Astrocyte (in vitro differentiated cells and primary cell): ENCODE measurements around the gene C17orf113. TPM values are rescaled to one million over a fixed set of nuclear protein-coding genes. Genes with fewer than 3 reads are reported as not detected.
"Not testable (repeated sequence)": the region's sequence is repeated elsewhere in the genome, so short reads cannot be mapped to it uniquely, and the experiment has no call there.

Experiments used
- DNase-seq: peaks from one replicate; pipeline ENCODE4 v3.0.0-alpha.2; 2010; ENCODE audit warnings: low read depth
- FAIRE-seq: peaks from 2 replicates; lab custom pipeline; 2011; peaks lifted over from hg19 to GRCh38; lab: Jason Lieb, UNC
- H2AFZ ChIP-seq: 2 replicates; pipeline ENCODE4 v1.6.0; 2012; ENCODE audit warnings: low read depth, low read length, inconsistent platforms
- H3K27ac ChIP-seq: 2 replicates; pipeline ENCODE4 v1.5.1; 2011; ENCODE audit warnings: low read depth, low read length, inconsistent platforms
- H3K27me3 ChIP-seq: 2 replicates; pipeline ENCODE4 v1.6.0; 2011; ENCODE audit warnings: low read length, inconsistent platforms; ENCODE audit not compliant: insufficient read depth
- H3K36me3 ChIP-seq: 2 replicates; pipeline ENCODE4 v1.5.1; 2011; ENCODE audit warnings: low read length, inconsistent platforms; ENCODE audit not compliant: insufficient read depth
- H3K4me1 ChIP-seq: 2 replicates; pipeline ENCODE4 v1.5.1; 2011; ENCODE audit warnings: low read length, inconsistent platforms; ENCODE audit not compliant: insufficient read depth
- H3K4me2 ChIP-seq: 2 replicates; pipeline ENCODE4 v1.6.0; 2012; ENCODE audit warnings: low read length, inconsistent platforms
- H3K4me3 ChIP-seq: 2 replicates; pipeline ENCODE4 v1.5.1; 2011; ENCODE audit warnings: low read depth, mild to moderate bottlenecking, low read length, inconsistent platforms; ENCODE audit not compliant: insufficient read depth
- H3K79me2 ChIP-seq: 2 replicates; pipeline ENCODE4 v1.6.0; 2012; ENCODE audit warnings: mild to moderate bottlenecking, low read length, inconsistent platforms; ENCODE audit not compliant: insufficient read depth
- H3K9ac ChIP-seq: 2 replicates; pipeline ENCODE4 v1.6.0; 2012; ENCODE audit warnings: mild to moderate bottlenecking, low read length, inconsistent platforms
- H3K9me3 ChIP-seq: 2 replicates; pipeline ENCODE4 v1.5.1; 2012; ENCODE audit warnings: low read depth, mild to moderate bottlenecking, low read length, inconsistent platforms; ENCODE audit not compliant: insufficient read depth
- H4K20me1 ChIP-seq: 2 replicates; pipeline ENCODE4 v1.6.0; 2012; ENCODE audit warnings: low read length, inconsistent platforms; ENCODE audit not compliant: insufficient read depth
- H3K27ac Mint-ChIP-seq: one replicate; pipeline ENCODE4 v1.8.0; 2021; ENCODE audit warnings: mild to moderate bottlenecking, mixed read lengths; ENCODE audit not compliant: unreplicated experiment
- H3K27me3 Mint-ChIP-seq: one replicate; pipeline ENCODE4 v1.8.0; 2021; ENCODE audit warnings: low read depth, mixed read lengths; ENCODE audit not compliant: unreplicated experiment
- H3K36me3 Mint-ChIP-seq: one replicate; pipeline ENCODE4 v1.8.0; 2021; ENCODE audit warnings: low read depth, mixed read lengths; ENCODE audit not compliant: unreplicated experiment
- H3K4me1 Mint-ChIP-seq: one replicate; pipeline ENCODE4 v1.8.0; 2021; ENCODE audit warnings: low read depth, mixed read lengths; ENCODE audit not compliant: unreplicated experiment
- H3K4me3 Mint-ChIP-seq: one replicate; pipeline ENCODE4 v1.8.0; 2021; ENCODE audit warnings: mild to moderate bottlenecking, moderate library complexity, mixed read lengths; ENCODE audit not compliant: unreplicated experiment
- H3K9me3 Mint-ChIP-seq: one replicate; pipeline ENCODE4 v1.8.0; 2021; ENCODE audit warnings: mild to moderate bottlenecking, mixed read lengths; ENCODE audit not compliant: unreplicated experiment
- EZH2 ChIP-seq: IDR thresholded peaks from 2 replicates; pipeline ENCODE4 v1.6.1; 2012; ENCODE audit warnings: mild to moderate bottlenecking, low read length, inconsistent platforms; ENCODE audit not compliant: insufficient read depth
- total RNA-seq: library from RNA; stranded (reverse); gene quantifications from 2 replicates; pipeline ENCODE4 v1.2.1, GENCODE V29; 2021
- TF ChIP-seq, protein P1 (sequence below): IDR thresholded peaks from 2 replicates; pipeline ENCODE4 v1.5.1; 2011; ENCODE audit warnings: low read depth, mild to moderate bottlenecking, inconsistent platforms, low read length, moderate library complexity; ENCODE audit not compliant: insufficient read depth

Gene C17orf113
- total RNA-seq, 1 donor from 2014 or later = 0.23 TPM

DNA sequence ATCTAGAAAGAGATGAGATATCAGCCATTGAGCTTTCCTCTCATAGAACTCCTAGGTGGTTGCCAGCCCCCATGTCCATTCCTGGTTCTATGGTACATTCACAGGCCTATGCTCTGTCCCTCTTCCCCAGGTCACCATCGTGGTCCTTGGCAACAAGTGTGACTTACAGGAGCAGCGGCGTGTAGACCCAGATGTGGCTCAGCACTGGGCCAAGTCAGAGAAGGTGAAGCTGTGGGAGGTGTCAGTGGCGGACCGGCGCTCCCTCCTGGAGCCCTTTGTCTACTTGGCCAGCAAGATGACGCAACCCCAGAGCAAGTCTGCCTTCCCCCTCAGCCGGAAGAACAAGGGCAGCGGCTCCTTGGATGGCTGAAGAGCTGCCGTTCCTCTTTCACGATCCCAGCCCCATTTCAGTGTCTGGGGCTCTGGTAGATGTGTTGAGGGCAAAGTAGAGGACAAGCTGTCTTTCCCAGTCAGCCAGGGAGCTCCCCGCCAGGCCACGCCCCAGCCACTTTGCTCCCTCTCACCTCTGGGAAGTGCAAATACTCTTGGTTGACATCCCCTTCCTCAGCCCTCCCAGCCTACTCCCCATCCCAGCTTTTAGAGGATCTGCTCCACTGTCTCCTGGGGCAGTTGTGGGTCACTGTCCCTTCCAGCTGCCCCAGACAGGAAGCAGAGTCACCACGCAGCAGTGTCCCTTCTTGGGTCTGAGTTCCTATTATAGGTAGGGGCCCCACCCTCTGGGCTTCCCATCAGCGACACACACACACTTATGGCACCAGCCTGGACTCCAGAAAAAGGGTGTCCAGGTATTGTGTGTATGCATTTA is 26.7 kb downstream of the C17orf113 start:
- H3K27ac ChIP-seq = no peak overlapping the region
- no peaks in the 10 kb centered on the region for H3K27me3 Mint-ChIP-seq
- H3K4me3 Mint-ChIP-seq = no peak overlapping the region
- DNase-seq = no peak
- peak overlapping the region; percentile 36 for H3K27ac Mint-ChIP-seq
- no peak overlapping the region for H3K9ac ChIP-seq
- peaks cover 20% of the 10 kb centered on the region for H3K79me2 ChIP-seq
- peaks cover 10% of the 10 kb centered on the region for H3K36me3 ChIP-seq
- peaks cover 26% of the 10 kb centered on the region for H3K4me1 ChIP-seq
- TF ChIP-seq, protein P1, sequence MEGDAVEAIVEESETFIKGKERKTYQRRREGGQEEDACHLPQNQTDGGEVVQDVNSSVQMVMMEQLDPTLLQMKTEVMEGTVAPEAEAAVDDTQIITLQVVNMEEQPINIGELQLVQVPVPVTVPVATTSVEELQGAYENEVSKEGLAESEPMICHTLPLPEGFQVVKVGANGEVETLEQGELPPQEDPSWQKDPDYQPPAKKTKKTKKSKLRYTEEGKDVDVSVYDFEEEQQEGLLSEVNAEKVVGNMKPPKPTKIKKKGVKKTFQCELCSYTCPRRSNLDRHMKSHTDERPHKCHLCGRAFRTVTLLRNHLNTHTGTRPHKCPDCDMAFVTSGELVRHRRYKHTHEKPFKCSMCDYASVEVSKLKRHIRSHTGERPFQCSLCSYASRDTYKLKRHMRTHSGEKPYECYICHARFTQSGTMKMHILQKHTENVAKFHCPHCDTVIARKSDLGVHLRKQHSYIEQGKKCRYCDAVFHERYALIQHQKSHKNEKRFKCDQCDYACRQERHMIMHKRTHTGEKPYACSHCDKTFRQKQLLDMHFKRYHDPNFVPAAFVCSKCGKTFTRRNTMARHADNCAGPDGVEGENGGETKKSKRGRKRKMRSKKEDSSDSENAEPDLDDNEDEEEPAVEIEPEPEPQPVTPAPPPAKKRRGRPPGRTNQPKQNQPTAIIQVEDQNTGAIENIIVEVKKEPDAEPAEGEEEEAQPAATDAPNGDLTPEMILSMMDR = no peak
- TF ChIP-seq EZH2 = no peak
- no peaks in the 10 kb centered on the region for H3K9me3 ChIP-seq
- H4K20me1 ChIP-seq = peaks cover 19% of the 10 kb centered on the region
- peaks cover 11% of the 10 kb centered on the region for H3K36me3 Mint-ChIP-seq
- H3K9me3 Mint-ChIP-seq = peaks cover 2% of the 10 kb centered on the region
- H3K4me1 Mint-ChIP-seq = peaks cover 34% of the 10 kb centered on the region
- H3K27me3 ChIP-seq = peaks cover 3% of the 10 kb centered on the region
- H2AFZ ChIP-seq = no peak overlapping the region
- no peak overlapping the region for H3K4me2 ChIP-seq
- FAIRE-seq = no peak
- no peak overlapping the region for H3K4me3 ChIP-seq

DNA sequence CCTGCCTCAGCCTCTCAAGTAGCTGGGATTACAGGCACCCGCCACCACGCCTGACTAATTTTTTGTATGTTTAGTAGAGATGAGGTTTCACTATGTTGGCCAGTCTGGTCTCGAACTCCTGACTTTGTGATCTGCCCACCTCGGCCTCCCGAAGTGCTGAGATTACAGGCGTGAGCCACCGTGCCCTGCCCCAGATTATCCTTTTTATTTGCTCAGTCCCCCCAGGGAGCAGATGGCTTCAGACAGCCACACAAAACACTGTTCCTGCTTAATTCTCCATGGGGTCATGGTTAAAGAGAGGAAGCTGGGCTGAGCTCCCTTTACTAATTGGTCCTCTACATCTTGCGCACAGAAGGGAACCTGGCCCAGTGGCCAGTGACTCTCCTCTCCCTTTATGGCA is 29.6 kb downstream of the C17orf113 start:
- H3K4me3 ChIP-seq = peak overlapping the region; percentile 92
- H3K79me2 ChIP-seq = peaks cover 37% of the 10 kb centered on the region
- peak overlapping the region; percentile 98 for H3K9ac ChIP-seq
- H3K9me3 ChIP-seq, H3K27ac ChIP-seq, H3K9me3 Mint-ChIP-seq, H3K27me3 ChIP-seq, H3K27me3 Mint-ChIP-seq, DNase-seq, H2AFZ ChIP-seq, FAIRE-seq: not testable (repeated sequence)
- peaks cover 10% of the 10 kb centered on the region for H3K36me3 ChIP-seq
- Mint-ChIP-seq H3K4me3 (peak overlapping the region; percentile 97), H3K4me1 (peaks cover 27% of the 10 kb centered on the region), H3K27ac (peak overlapping the region; percentile 77), H3K36me3 (peaks cover 11% of the 10 kb centered on the region)
- H3K4me1 ChIP-seq = peaks cover 36% of the 10 kb centered on the region
- H3K4me2 ChIP-seq = peak overlapping the region; percentile 95
- peaks cover 17% of the 10 kb centered on the region for H4K20me1 ChIP-seq

DNA sequence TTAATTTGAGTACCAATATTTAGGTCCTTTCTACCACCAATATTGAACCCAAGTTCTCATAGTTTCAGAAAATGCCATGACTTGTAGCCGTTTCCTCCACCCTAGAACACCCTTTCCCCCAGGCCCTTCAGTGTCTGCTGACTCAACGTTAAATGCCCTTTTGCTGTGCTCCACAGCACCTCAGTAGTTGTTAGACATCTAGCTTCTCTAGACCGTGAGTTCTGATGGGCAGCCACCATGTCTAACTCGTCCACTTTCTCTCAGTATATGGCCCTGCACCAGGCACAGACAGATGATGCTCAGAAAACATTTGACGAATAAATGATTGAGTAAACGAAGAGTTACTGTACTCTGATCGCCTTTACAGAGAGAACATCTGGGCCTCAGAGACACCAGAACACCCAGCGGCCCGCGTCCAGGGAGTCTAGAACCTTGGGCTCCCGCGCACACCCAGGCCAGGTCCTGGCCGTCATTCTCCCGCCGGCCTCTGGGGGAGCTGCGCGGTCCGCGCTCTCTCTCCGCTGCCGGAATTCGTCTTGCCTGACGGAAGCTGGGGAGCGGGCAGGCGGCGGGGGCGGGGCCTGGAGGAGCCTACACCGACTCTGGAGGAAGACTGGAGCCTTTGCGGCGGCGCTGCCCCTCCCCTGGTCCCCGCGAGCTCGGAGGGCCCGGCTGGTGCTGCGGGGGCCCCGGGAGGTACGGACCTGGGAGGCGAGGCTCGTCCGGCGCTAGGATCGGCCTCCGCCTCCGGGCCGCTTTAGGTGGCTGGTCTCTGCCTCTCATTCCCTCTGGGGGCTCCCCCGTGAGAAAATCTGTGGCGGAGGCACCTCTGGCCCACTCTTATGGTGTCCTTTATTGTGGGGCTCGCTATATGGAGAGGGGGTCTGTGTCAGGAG is 30.6 kb downstream of the C17orf113 start, which contains the start of gene NKIRAS2:
NKIRAS2 (plus strand) TSS at position 582 of the 896 bp plus-strand sequence. CDS start 1,488 bp downstream, outside the sequence.
- peak within 1 kb of the TSS; percentile 89 for H3K27ac Mint-ChIP-seq
- H3K4me2 ChIP-seq = peak within 1 kb of the TSS; percentile 95
- H3K9me3 ChIP-seq = no peaks in the 10 kb centered on the region
- peaks cover 9% of the 10 kb centered on the region for H3K36me3 Mint-ChIP-seq
- DNase-seq (peak; percentile 76), FAIRE-seq (no peak)
- TF ChIP-seq, protein P1 = peak; percentile 64
- no peak for TF ChIP-seq EZH2
- peak within 1 kb of the TSS; percentile 97 for H3K4me3 Mint-ChIP-seq
- H3K27ac ChIP-seq = peak within 1 kb of the TSS; percentile 77
- H3K27me3 ChIP-seq = no peaks in the 10 kb centered on the region
- H4K20me1 ChIP-seq = peaks cover 13% of the 10 kb centered on the region
- peaks cover 2% of the 10 kb centered on the region for H3K9me3 Mint-ChIP-seq
- peak within 1 kb of the TSS; percentile 92 for H3K4me3 ChIP-seq
- H3K4me1 Mint-ChIP-seq = peaks cover 26% of the 10 kb centered on the region
- peak within 1 kb of the TSS; percentile 98 for H3K9ac ChIP-seq
- peaks cover 30% of the 10 kb centered on the region for H3K4me1 ChIP-seq
- peaks cover 48% of the 10 kb centered on the region for H3K79me2 ChIP-seq
- no peaks in the 10 kb centered on the region for H3K27me3 Mint-ChIP-seq
- peak within 1 kb of the TSS; percentile 72 for H2AFZ ChIP-seq
- peaks cover 10% of the 10 kb centered on the region for H3K36me3 ChIP-seq
